HL-60 (cell line): ENCODE data around the gene UBE2QL1.

ENCODE experiments used
- CTCF ChIP-seq: IDR thresholded peaks from one replicate; pipeline ENCODE4 v1.5.1; 2011; ENCODE audit warnings: low read length, control low read depth, inconsistent platforms; ENCODE audit not compliant: insufficient read depth
- GABPA ChIP-seq: IDR thresholded peaks from 2 replicates; pipeline ENCODE4 v1.6.1; 2012; ENCODE audit warnings: low read depth
- POLR2AphosphoS5 ChIP-seq: IDR thresholded peaks from 2 replicates; pipeline ENCODE4 v1.6.1; 2012; ENCODE audit warnings: low read depth
- REST ChIP-seq: IDR thresholded peaks from 2 replicates; pipeline ENCODE4 v1.6.1; 2012; ENCODE audit warnings: low read depth; ENCODE audit not compliant: insufficient replicate concordance

- TF ChIP-seq CTCF: no peak
- no peak for TF ChIP-seq REST
- no peak for TF ChIP-seq POLR2AphosphoS5
- TF ChIP-seq GABPA: no peak
These were observed 79.2 kb downstream of the UBE2QL1 start for GRCh38 chr5:6527749-6528455.
